ENCODE data around the gene ABT1.
"Not testable (repeated sequence)": the region's sequence is repeated elsewhere in the genome, so short reads cannot be mapped to it uniquely, and the experiment has no call there.

ABT1 gene

GRCh38 chr6:26596579-26597388 lies at the start of gene ABT1:
TSS of gene ABT1 (plus strand) at chr6:26596953. CDS start at chr6:26596983, 30 bp downstream.
- TF ChIP-seq, protein P1, sequence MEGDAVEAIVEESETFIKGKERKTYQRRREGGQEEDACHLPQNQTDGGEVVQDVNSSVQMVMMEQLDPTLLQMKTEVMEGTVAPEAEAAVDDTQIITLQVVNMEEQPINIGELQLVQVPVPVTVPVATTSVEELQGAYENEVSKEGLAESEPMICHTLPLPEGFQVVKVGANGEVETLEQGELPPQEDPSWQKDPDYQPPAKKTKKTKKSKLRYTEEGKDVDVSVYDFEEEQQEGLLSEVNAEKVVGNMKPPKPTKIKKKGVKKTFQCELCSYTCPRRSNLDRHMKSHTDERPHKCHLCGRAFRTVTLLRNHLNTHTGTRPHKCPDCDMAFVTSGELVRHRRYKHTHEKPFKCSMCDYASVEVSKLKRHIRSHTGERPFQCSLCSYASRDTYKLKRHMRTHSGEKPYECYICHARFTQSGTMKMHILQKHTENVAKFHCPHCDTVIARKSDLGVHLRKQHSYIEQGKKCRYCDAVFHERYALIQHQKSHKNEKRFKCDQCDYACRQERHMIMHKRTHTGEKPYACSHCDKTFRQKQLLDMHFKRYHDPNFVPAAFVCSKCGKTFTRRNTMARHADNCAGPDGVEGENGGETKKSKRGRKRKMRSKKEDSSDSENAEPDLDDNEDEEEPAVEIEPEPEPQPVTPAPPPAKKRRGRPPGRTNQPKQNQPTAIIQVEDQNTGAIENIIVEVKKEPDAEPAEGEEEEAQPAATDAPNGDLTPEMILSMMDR (IDR thresholded peaks at IDR 0.05; ENCODE audit: insufficient read depth, low read length, missing control alignments) = no peak
- peak within 1 kb of the TSS; percentile 100 for H3K4me3 ChIP-seq (ENCODE audit: low read depth, low read length)
- POLR2A ChIA-PET = interaction anchor here (0.6 to 2.1 kb wide), 2 partner anchors 25 to 534 kb away, joined by 3 to 8 read pairs; no protein-coding TSS in a partner anchor
- DNase-seq (ENCODE audit: low read depth, low spot score) = peak; percentile 85
- CTCF ChIA-PET = interaction anchor here (1.0 to 16.8 kb wide), 9 partner anchors 19 to 549 kb away, joined by 3 to 380 read pairs (median 14); a partner anchor contains a TSS

DNA sequence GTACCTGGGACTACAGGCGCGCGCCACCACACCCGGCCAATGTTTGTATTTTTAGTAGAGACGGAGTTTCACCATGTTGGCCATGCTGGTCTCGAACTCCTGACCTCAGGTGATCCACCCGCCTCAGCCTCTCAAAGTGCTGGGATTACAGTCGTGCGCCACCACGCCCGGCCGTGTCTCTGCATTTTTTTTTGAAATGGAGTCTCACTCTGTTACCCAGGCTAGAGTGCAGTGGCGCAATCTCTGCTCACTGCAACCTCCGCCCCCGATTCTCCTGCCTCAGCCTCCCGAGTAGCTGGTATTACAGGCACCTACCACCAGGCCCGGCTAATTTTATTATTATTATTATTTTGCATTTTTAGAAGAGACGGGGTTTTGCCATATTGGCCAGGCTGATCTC lies 49.4 kb upstream of the ABT1 start:
- DNase-seq (ENCODE audit: low read depth, low spot score); H3K4me3 ChIP-seq (ENCODE audit: low read depth, low read length); POLR2A ChIA-PET: not testable (repeated sequence)
- CTCF ChIA-PET = interaction anchor here (0.8 to 1.3 kb wide), 3 partner anchors 8 to 206 kb away, joined by 3 to 5 read pairs (median 4); no protein-coding TSS in a partner anchor

DNA sequence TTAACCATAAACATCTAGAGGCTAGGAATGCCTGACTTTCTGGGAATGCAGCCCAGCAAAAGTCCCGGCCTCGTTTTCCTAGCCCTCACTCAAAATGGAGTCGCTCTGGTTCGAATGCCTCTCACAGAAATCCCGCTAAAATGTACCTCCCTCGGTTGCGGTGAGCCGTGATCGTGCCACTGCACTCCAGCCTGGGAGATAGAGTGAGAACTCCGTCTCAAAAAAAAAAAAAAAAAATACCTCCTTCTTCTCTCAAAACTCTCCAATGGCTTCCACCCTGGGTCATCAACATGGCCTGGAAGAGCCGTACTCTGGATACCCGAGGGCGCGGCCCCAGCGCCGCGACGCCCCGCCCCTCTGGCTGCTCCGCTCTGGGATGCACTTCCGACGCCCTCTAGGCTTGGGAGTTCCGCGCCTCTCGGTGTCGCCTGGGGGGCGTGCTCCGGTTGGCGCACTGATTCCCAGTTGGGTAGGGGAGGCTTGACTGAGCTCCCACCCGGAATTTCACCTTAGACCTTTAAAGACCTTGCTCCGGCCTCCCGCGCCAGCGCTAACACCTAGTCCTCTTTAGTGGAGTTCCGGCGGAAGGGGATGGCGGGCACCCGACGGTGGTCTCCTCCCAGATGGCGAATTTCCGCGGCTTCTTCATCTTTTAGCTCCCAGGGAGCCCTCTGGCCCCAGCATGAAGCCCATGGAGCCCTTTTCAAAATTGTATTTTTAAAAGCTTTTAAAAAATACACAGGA lies 46.3 kb upstream of the ABT1 start:
- ChIA-PET CTCF (interaction anchor here (0.7 to 2.1 kb wide), 3 partner anchors 9 to 211 kb away, joined by 4 to 12 read pairs (median 4); no protein-coding TSS in a partner anchor), POLR2A (interaction anchor here (1.0 kb wide), 1 partner anchor 12 kb away, joined by 3 read pairs; the partner anchor contains the start of gene HMGN4)
- peak overlapping the region; percentile 60 for H3K4me3 ChIP-seq (ENCODE audit: low read depth, low read length)
- TF ChIP-seq, protein P1 (IDR thresholded peaks at IDR 0.05; ENCODE audit: insufficient read depth, low read length, missing control alignments) = peak; percentile 9
- DNase-seq (ENCODE audit: low read depth, low spot score) = no peak

DNA sequence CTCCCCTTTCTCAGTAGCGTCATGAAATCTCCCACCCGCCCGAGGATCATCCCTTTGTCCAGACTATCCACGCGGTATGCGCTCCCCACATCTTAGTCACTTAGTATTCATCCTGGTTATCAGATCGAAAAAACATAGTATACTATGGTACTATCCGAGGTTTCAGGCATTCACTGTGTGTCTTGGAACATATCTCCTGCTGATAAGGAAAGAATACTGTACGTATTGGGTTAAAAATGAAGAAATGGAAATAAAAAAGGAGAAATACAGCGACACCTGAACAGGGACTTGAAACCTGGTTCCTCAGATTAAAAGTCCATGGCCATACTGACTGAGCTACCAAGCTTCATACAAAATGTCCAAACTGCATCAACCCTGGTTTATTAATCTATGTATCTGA lies 44.5 kb upstream of the ABT1 start:
- no peak for DNase-seq (ENCODE audit: low read depth, low spot score)
- TF ChIP-seq, protein P1 (IDR thresholded peaks at IDR 0.05; ENCODE audit: insufficient read depth, low read length, missing control alignments) = no peak
- ChIA-PET CTCF (interaction anchor here (1.0 to 1.4 kb wide), 3 partner anchors 14 to 211 kb away, joined by 3 to 4 read pairs (median 4); partner anchors contain the start of gene HMGN4), POLR2A (no interaction called here)
- no peak overlapping the region for H3K4me3 ChIP-seq (ENCODE audit: low read depth, low read length)

DNA sequence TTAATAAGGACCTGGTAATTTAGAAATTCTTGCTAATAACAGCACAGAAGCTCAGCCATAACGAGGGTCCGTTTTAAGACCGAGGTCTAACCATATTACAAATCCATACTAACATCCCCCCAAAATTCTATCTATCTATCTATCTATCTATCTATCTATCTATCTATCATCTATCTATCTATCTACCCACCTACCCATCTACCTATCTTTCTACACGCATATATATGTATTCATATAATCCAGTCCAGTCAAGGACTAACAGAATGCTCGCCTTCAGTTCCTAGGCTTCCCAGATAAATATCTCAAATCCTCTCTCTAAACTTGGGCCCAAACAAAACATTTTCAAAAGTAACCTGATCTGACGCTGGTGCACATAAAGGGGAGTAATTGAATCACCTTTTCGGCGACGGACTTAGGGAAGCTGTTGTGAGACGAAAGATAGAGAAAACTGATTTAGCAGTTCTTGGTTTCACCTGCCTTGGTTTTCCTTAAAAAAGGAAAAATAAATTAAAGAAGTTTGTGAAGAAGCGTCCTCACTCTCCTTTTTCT lies 44.0 kb upstream of the ABT1 start:
- no peak for DNase-seq (ENCODE audit: low read depth, low spot score)
- H3K4me3 ChIP-seq (ENCODE audit: low read depth, low read length) = peak overlapping the region; percentile 65
- ChIA-PET POLR2A (interaction anchor here (2.4 kb wide), 1 partner anchor 15 kb away, joined by 12 read pairs; the partner anchor contains the start of gene HMGN4), CTCF (interaction anchor here (1.0 to 1.4 kb wide), 4 partner anchors 14 to 211 kb away, joined by 3 to 5 read pairs (median 4); partner anchors contain the start of gene HMGN4)
- TF ChIP-seq, protein P1 (IDR thresholded peaks at IDR 0.05; ENCODE audit: insufficient read depth, low read length, missing control alignments) = no peak

- DNase-seq (ENCODE audit: low read depth, low spot score) = no peak
- CTCF ChIA-PET = interaction anchor here (0.7 to 1.8 kb wide), 4 partner anchors 16 to 231 kb away, joined by 3 to 5 read pairs (median 4); partner anchors contain the start of gene HMGN4
- peak overlapping the region; percentile 65 for H3K4me3 ChIP-seq (ENCODE audit: low read depth, low read length)
- POLR2A ChIA-PET = interaction anchor here (2.4 kb wide), 1 partner anchor 16 kb away, joined by 12 read pairs; the partner anchor contains the start of gene HMGN4
- TF ChIP-seq, protein P1 (IDR thresholded peaks at IDR 0.05; ENCODE audit: insufficient read depth, low read length, missing control alignments) = no peak
Measured at GRCh38 chr6:26553264-26553634, 43.5 kb upstream of the ABT1 start.
